B cell (primary cell): Measurements from ENCODE around the gene HAPSTR1.

ENCODE experiments used
- EZH2 ChIP-seq: IDR thresholded peaks from 2 replicates; pipeline ENCODE4 v1.6.1; 2012; ENCODE audit warnings: borderline replicate concordance, low read depth, mild to moderate bottlenecking, moderate library complexity, low read length; ENCODE audit not compliant: insufficient read depth, poor library complexity, severe bottlenecking
- TF ChIP-seq, protein P1 (sequence below): fragments of 200-600 bp; IDR thresholded peaks from one replicate; pipeline ENCODE4 v1.8.0; 2022; ENCODE audit warnings: antibody characterized with exemption, mild to moderate bottlenecking

DNA sequence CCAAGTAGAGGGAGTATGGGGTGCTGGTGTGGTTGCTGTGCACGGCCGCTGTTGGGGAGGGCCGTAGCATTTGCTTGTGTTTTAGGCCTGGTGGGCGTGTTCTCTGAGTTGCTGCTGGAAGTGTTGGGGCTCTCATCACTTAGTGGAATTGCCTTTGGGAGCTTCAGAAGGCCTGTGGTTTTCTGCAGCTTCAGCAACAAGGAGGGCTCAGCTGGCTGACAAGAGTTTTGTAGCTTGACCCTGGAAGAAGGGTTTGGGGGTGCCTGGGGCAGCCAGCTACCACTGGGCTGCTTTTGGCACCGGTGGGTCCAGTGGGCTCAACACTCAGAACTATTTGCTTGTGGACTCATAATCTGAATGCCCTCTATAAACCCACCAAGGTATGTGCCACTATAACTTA lies 30.9 kb downstream of the HAPSTR1 start:
- TF ChIP-seq, protein P1, sequence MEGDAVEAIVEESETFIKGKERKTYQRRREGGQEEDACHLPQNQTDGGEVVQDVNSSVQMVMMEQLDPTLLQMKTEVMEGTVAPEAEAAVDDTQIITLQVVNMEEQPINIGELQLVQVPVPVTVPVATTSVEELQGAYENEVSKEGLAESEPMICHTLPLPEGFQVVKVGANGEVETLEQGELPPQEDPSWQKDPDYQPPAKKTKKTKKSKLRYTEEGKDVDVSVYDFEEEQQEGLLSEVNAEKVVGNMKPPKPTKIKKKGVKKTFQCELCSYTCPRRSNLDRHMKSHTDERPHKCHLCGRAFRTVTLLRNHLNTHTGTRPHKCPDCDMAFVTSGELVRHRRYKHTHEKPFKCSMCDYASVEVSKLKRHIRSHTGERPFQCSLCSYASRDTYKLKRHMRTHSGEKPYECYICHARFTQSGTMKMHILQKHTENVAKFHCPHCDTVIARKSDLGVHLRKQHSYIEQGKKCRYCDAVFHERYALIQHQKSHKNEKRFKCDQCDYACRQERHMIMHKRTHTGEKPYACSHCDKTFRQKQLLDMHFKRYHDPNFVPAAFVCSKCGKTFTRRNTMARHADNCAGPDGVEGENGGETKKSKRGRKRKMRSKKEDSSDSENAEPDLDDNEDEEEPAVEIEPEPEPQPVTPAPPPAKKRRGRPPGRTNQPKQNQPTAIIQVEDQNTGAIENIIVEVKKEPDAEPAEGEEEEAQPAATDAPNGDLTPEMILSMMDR: no peak
- TF ChIP-seq EZH2: no peak
